ENCODE measurements around the gene SLAMF8. TPM values are rescaled to one million over a fixed set of nuclear protein-coding genes. Genes with fewer than 3 reads are reported as not detected.

The SLAMF8 gene
- total RNA-seq, 1 experiment from 2014 or later = not detected

DNA sequence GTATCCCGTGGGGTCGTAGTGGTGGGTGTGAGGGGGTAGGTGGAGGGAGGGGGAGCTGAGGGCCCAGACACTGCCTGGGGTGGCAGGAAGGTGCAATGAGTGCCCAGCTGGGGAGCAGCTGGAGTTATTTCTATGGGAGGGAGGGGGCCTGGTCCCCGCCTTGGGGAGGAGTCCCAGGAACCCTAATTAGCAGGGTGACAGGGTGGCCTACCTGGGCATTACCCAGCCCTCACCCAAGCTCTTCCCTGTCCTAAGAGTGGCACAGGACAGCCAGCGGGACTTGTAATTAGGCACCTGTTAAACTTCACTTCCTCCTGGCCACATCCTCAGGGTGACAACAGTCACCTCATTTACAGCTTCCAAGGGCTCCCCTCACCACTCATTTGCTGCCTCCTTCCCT lies 35.9 kb downstream of the SLAMF8 start, which contains the start of gene VSIG8:
Gene VSIG8, minus strand, starts transcription at position 101 of the 400 bp plus-strand sequence. CDS start 136 bp downstream, outside the sequence.
- H3K4me3 Mint-ChIP-seq (ENCODE audit: unreplicated experiment) = no peak within 1 kb of the TSS
- TF ChIP-seq CTCF (IDR thresholded peaks at IDR 0.05; ENCODE audit: insufficient read depth in 1 of 2, low read depth in 1 of 2, low read length in 1 of 2, severe bottlenecking in 1 of 2, unreplicated experiment in 1 of 2) = no peak
- no peaks in the 10 kb centered on the region; the same call in 1 of the 2 replicates for H3K27me3 ChIP-seq (replicated peaks; ENCODE audit: control insufficient read depth, insufficient read depth, low read length)
- no peaks in the 10 kb centered on the region for H3K4me1 Mint-ChIP-seq (ENCODE audit: low read depth, unreplicated experiment)
- intact Hi-C loops (cut with micrococcal nuclease; ENCODE audit: unreplicated experiment) = no loop called here
- no peaks in the 10 kb centered on the region for H3K36me3 ChIP-seq (ENCODE audit: control insufficient read depth, insufficient read depth, low read length)
- no peaks in the 10 kb centered on the region for H3K9me3 Mint-ChIP-seq (ENCODE audit: unreplicated experiment)
- no peak for DNase-seq
- no peaks in the 10 kb centered on the region for H3K4me1 ChIP-seq
- ChIA-PET POLR2A (no interaction called here), CTCF (no interaction called here)
- no peak within 1 kb of the TSS for H3K27ac Mint-ChIP-seq (ENCODE audit: unreplicated experiment)
- no peaks in the 10 kb centered on the region for H3K9me3 ChIP-seq
- no peak within 1 kb of the TSS for H3K4me3 ChIP-seq (ENCODE audit: low read depth, low read length)
- BruUV-seq (replicated peaks) = no TSS peak
- H3K36me3 Mint-ChIP-seq (ENCODE audit: insufficient read depth, unreplicated experiment) = no peaks in the 10 kb centered on the region
- no peaks in the 10 kb centered on the region for H3K27me3 Mint-ChIP-seq (ENCODE audit: insufficient read depth, unreplicated experiment)

DNA sequence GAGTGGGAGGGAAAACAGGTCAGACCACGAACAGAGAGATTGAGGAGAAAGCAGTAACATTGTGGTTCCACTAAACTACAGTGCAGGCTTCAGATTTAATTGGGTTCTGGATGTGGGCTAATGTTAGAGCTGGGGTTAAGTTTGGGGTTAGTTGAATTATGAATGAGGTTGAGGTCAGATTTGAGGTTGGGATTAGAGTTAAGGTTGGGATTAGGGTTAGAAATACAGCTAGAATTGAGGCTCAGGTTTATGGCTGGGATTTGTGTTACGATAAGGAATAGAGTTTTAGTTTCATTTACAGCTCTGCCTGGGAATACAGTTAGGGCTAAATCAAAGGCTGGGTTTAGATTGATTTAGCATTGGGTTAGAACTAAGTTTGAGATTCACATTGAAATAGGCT lies 37.6 kb downstream of the SLAMF8 start:
- H3K27me3 Mint-ChIP-seq (ENCODE audit: insufficient read depth, unreplicated experiment) = no peaks in the 10 kb centered on the region
- no peak for TF ChIP-seq CTCF (IDR thresholded peaks at IDR 0.05; ENCODE audit: insufficient read depth in 1 of 2, low read depth in 1 of 2, low read length in 1 of 2, severe bottlenecking in 1 of 2, unreplicated experiment in 1 of 2)
- H3K36me3 Mint-ChIP-seq (ENCODE audit: insufficient read depth, unreplicated experiment) = no peaks in the 10 kb centered on the region
- CTCF ChIA-PET = no interaction called here
- BruUV-seq (replicated peaks) = no TSS peak
- H3K4me3 Mint-ChIP-seq (ENCODE audit: unreplicated experiment) = no peak overlapping the region
- Histone ChIP-seq H3K36me3 (ENCODE audit: control insufficient read depth, insufficient read depth, low read length) (no peaks in the 10 kb centered on the region), H3K9me3 (no peaks in the 10 kb centered on the region), H3K4me3 (ENCODE audit: low read depth, low read length) (no peak overlapping the region), H3K4me1 (no peaks in the 10 kb centered on the region), H3K27me3 (replicated peaks; ENCODE audit: control insufficient read depth, insufficient read depth, low read length) (no peaks in the 10 kb centered on the region; the same call in 1 of the 2 replicates)
- H3K27ac Mint-ChIP-seq (ENCODE audit: unreplicated experiment) = no peak overlapping the region
- no peak for DNase-seq
- intact Hi-C loops (cut with micrococcal nuclease; ENCODE audit: unreplicated experiment) = no loop called here
- no peaks in the 10 kb centered on the region for H3K4me1 Mint-ChIP-seq (ENCODE audit: low read depth, unreplicated experiment)
- POLR2A ChIA-PET = no interaction called here
- no peaks in the 10 kb centered on the region for H3K9me3 Mint-ChIP-seq (ENCODE audit: unreplicated experiment)

DNA sequence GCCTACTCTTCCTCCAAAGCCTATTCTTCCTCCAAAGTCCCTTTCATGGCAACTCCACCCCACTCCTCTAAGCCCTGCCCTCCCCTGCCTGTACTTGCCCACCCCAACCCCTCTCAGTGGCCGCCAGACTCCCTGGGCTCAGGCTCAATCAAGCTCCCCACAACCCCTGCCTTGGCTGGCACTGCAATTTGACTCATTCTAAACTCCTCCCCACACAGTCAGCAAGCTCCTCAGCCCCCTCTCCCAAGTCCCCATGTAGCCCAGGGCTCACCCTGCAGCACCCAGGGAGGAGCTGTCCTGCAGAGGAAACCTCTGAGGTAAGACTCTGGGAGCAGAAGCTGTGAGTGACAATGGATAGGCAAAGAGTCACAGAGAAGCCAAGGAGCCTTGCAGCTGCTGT lies 39.4 kb downstream of the SLAMF8 start:
- intact Hi-C loops (cut with micrococcal nuclease; ENCODE audit: unreplicated experiment) = no loop called here
- Histone ChIP-seq H3K4me1 (no peaks in the 10 kb centered on the region), H3K9me3 (no peaks in the 10 kb centered on the region), H3K36me3 (ENCODE audit: control insufficient read depth, insufficient read depth, low read length) (no peaks in the 10 kb centered on the region), H3K4me3 (ENCODE audit: low read depth, low read length) (no peak overlapping the region), H3K27me3 (replicated peaks; ENCODE audit: control insufficient read depth, insufficient read depth, low read length) (no peaks in the 10 kb centered on the region; the same call in 1 of the 2 replicates)
- ChIA-PET POLR2A (interaction anchor here (0.6 kb wide), 1 partner anchor 67 kb away, joined by 3 read pairs; no protein-coding TSS in a partner anchor), CTCF (interaction anchor here (0.6 kb wide), 1 partner anchor 216 kb away, joined by 4 read pairs; no protein-coding TSS in a partner anchor)
- BruUV-seq (replicated peaks) = no TSS peak
- Mint-ChIP-seq H3K4me1 (ENCODE audit: low read depth, unreplicated experiment) (no peaks in the 10 kb centered on the region), H3K9me3 (ENCODE audit: unreplicated experiment) (no peaks in the 10 kb centered on the region), H3K27ac (ENCODE audit: unreplicated experiment) (no peak overlapping the region), H3K4me3 (ENCODE audit: unreplicated experiment) (no peak overlapping the region), H3K36me3 (ENCODE audit: insufficient read depth, unreplicated experiment) (no peaks in the 10 kb centered on the region), H3K27me3 (ENCODE audit: insufficient read depth, unreplicated experiment) (no peaks in the 10 kb centered on the region)
- no peak for DNase-seq
- no peak for TF ChIP-seq CTCF (IDR thresholded peaks at IDR 0.05; ENCODE audit: insufficient read depth in 1 of 2, low read depth in 1 of 2, low read length in 1 of 2, severe bottlenecking in 1 of 2, unreplicated experiment in 1 of 2)
